NCI-H1436 treated with DMSO at 0.1 percent for 48 hours (cell line): ENCODE data around the gene RHPN2.
"Not testable (repeated sequence)": the region's sequence is repeated elsewhere in the genome, so short reads cannot be mapped to it uniquely, and the experiment has no call there.

Experiments
- DNase-seq: peaks from one replicate; lab custom pipeline; 2025; lab: John Stamatoyannopoulos, UW

RHPN2 gene

DNA sequence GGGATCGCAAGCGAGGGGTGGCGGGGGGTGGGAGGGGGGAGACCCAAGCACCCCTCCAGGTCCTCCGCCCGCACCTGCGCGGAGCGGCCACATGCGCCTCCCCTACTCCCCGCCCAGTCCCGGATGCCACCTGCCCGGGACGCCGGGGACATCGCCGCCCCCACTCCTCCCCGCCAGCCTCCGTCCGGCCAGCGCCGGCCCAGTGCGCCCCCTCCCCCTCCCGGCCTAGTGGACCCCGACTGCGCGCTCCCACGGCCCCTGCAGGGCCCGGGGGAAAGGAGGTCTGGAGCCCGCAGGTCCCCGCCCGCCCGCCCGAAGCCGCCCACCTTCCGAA is 263 bp downstream of the RHPN2 start:
- DNase-seq: no peak

DNA sequence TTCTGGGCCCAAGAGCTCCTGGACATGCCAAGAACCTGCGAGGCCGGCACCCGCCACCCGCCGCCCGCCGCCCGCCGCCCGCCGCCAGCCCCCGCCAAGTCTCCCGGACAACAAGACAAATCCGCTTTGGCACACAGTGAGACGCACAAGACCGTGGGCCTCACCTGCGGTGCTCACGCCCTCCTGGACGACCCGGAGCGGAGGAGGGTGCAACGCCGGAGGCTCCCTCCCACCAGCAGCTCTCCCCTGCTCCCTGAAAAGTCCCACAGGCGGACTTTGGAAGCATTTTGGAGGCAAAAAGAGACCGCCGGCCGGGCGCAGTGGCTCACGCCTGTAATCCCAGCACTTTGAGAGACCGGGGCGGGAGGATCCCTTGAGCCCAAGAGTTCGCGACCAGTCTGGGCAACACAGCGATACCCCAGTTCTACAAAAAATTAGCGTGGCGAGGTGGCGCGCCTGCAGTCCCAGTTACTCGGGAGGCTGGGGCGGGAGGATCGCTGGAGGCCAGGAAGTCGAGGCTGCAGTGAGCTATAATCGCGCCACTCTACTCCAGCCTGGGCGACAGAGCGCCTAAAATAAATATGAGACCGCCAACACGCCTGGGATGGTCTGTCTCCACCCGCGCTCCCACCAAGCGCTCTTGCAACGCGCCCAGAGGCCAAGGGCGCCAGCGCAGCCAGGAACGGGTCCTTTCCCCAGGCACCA is 783 bp downstream of the RHPN2 start:
- DNase-seq: no peak

- DNase-seq: no peak
Measured at GRCh38 chr19:33063356-33063752, 1.3 kb downstream of the RHPN2 start.

DNA sequence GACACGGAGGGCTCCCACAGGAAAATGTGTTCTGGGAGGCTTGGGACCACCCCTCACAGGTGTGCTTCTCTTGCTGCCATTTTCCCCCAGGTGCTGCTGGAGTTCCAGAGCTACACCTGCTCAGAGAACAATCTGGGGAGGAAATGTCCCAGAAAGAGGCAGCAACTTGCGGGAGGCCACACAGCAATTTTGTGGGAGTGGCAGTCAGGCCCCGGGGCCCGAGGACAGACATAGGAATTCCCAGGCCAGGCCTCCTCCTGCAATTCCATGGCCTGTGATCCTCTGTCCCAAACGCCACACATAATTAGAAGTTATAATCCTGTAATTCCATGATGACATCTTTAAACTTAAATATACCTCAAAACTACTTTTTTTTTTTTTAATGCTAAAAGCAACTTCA is 1.8 kb downstream of the RHPN2 start:
- DNase-seq: no peak

DNA sequence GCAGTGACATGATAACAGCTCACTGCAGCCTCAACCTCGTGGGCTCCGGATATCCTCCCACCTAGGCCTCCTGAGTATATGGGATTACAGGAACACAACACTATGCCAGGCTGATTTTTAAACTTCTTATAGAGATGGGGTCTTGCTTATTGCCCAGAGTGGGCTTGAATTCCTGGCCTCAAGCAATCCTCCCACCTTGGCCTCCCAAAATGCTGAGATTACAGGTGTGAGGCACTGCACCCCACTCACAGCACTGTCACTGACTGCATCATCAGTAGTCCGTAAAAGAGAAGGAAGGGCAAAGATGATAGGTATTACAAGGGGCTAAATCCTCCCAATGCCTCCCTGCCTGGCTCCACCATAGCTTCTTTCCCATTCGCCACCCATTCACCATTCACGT is 4.1 kb downstream of the RHPN2 start:
- no peak for DNase-seq

DNA sequence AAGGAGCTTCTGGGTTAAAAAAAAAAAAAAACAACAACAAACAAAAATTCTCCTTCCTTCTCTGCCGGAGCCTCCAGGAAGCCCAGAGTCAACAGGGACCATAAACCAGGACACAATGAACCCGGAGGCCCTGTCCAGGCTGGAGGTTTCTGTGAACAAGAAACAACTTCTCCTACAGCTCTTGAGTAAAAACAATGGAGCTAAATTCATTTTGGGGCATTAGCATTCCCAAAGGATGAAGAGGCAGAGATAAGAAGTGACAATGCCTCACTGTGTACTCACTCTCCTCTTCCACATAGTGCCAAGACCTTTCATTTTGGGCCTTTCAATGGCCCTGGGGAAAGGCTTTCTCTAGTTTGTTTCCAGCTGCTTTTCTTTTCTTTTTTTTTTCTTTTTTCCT is 9.0 kb downstream of the RHPN2 start:
- no peak for DNase-seq

DNA sequence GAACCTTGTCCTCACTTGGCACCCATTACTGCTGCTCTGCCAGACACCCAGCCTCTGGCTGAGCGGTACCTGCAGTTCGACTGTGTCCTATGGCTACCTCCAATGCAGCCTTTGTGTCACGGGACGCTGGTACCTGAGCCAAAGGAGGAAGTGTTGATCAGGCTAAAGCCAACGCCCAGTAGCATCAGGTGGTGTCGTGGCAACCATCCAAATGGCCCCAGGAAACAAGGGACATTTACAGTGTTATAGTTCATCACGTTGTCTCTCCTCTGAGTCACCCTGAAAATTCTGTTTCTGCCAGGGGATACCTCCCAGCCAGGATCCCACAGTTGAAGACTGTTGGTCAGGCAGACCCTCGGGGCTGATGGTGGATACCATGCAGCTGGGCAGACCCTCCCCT is 10.1 kb downstream of the RHPN2 start:
- DNase-seq: no peak

- DNase-seq: no peak
Measured at GRCh38 chr19:33052352-33052972, 12.2 kb downstream of the RHPN2 start.

DNA sequence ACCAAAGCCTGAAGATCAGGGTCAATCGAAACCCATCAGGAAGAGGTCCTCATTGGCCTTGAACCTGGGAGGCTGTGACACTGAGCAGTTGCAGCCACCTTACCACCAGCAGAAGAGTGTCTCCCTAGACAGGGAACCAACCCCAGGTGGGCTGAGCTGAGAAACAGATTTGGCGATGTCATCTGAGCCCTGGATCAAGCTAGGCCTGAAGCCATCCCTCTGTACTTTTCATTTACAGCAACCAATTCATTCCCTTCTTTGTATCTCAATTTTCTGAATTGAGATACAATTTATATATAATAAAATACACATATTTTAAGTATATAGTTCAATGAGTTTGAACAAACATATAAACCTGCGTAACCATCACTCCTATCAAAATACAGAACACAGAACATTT is 14.6 kb downstream of the RHPN2 start:
- DNase-seq: no peak

DNA sequence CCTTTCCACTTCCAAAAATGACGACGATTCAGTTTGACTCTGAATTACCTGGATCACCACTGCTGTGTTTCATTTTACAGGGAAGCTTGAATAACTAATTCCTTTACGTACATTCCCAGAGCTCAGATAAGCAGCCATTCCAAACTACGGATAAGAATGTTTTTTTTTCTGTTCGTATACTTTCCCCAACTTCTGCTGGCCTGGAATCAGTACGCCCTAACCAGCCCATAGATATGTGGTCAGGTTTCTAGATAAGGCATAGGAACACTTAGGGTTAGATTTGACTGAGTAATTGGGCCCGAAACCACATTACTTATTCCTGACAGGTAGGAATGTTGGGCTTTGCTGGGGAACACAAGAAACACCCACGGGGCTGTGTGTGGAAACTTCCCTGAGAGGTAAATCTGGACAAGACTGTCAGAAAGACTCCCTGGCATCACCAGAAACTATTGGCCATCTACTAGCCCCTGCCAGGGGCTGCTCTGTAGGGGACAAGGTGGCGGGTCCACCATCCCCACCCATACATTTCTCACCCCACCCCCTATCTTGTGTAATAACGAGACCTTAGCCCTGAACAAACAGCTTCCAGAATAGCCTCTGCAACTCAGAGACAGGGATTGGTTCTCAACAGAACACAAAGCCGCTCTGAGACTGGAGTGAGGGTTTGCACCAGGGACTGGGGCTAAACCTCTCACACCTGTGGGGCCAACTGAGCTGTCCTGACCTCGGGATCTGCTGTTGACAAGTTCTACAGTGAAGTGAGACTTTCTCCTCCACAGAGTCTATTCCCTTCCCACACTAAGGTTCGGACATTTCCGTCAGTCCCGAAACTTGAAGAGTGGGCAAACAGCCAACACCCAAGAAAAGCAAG is 15.6 kb downstream of the RHPN2 start:
- no peak for DNase-seq

DNA sequence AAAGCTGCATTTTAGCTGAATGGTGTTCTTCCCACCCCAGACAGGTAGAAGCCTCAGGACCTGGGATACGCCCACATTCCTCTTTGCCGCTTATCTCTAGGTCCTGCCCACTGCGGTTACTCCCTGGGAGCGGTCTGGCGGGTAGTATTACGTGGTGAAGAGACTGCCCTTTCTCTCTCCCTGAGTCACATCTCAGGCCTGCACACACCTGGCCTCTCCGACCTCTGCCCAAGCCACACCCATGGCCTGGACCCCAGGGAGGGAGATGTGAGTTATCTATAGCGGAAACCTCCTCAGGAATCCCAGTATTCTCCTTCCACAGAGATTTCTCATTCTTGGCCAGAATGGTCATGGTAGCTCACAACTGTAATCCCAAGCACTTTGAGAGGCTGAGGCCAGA is 17.3 kb downstream of the RHPN2 start:
- DNase-seq: no peak

DNA sequence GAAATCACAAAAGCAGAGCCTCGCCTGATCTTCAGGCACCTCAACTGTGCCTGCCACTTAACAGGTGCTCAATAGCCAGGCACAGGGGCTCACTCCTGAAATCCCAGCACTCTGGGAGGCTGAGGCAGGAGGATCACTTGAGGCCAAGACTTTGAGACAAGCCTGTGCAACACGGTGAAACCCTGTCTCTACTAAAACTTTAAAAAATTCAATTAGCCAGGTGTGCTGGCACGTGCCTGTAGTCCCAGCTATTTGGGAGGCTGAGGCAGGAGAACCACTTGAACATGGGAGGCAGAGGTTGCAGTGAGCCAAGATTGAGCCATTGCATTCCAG is 22.9 kb downstream of the RHPN2 start:
- DNase-seq: not testable (repeated sequence)

GRCh38 chr19:33040994-33041827 is 23.5 kb downstream of the RHPN2 start:
- no peak for DNase-seq

- DNase-seq: no peak
Measured at GRCh38 chr19:33039815-33040214, 24.9 kb downstream of the RHPN2 start.

DNA sequence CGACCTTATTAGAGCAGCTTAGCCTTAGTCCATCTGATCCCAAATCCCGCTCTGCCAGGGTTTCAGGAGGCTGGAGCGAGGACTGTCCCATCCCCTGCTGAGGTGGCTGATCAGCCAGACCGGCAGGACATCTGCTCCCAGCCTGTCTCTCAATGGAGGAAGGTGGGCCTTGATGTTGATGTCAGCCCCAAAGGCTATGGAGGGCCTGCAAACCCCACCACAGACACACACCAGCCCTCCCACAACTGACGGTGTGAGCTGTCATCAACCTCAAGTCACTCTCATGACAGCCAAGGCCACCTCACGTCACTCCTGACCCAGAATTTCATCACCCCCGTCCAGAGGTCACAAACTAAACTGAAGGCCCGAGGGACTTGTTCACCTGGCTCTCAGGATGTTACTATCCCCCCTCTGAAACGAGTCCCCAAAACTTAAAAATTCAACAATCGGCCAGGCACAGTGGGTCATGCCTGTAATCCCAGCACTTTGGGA is 25.5 kb downstream of the RHPN2 start:
- DNase-seq: no peak

DNA sequence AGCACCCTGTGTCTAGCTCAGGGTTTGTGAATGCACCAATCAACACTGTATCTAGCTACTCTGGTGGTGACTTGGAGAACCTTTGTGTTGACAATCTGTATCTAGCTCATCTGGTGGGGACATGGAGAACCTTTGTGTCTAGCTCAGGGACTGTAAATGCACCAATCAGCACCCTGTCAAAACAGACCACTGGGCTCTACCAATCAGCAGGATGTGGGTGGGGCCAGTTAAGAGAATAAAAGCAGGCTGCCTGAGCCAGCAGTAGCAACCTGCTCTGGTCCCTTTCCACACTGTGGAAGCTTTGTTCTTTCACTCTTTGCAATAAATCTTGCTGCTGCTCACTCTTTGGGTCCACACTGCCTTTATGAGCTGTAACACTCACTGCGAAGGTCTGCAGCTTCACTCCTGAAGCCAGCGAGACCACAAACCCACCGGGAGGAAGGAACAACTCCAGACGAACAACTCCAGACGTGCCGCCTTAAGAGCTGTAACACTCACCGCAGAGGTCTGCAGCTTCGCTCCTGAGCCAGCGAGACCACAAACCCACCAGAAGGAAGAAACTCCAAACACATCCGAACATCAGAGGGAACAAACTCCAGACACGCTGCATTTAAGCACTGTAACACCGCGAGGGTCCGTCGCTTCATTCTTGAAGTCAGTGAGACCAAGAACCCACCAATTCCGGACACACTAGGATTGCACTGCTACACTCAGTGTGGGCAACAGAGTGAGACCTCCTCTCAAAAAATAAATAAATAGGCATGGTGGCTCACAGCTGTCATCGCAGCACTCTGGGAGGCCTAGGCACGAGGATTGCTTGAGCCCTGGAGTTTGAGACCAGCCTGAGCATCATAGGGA is 27.3 kb downstream of the RHPN2 start:
- DNase-seq: peak; percentile 0

DNA sequence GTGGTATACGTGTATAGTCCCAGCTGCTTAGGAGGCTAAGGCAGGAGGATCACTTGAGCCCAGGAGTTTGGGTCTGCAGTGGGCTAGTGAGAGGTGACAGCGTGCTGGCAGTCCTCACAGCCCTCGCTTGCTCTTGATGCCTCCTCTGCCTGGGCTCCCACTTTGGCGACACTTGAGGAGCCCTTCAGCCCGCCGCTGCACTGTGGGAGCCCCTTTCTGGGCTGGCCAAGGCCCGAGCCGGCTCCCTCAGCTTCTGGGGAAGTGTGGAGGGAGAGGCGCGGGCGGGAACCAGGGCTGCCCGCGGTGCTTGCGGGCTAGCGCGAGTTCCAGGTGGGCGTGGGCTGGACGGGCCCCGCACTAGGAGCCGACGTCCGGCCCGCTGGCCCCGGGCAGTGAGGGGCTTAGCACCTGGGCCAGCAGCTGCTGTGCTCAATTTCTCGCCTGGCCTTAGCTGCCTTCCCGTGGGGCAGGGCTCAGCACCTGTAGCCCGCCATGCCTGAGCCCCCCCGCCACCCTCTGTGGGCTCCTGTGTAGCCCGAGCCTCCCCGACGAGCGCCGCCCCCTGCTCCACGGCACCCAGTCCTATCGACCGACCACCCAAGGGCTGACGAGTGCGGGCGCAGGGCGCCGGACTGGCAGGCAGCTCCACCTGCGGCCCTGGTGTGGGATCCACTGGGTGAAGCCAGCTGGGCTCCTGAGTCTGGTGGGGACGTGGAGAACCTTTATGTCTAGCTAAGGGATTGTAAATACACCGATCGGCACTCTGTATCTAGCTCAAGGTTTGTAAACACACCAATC is 28.1 kb downstream of the RHPN2 start:
- not testable (repeated sequence) for DNase-seq

DNA sequence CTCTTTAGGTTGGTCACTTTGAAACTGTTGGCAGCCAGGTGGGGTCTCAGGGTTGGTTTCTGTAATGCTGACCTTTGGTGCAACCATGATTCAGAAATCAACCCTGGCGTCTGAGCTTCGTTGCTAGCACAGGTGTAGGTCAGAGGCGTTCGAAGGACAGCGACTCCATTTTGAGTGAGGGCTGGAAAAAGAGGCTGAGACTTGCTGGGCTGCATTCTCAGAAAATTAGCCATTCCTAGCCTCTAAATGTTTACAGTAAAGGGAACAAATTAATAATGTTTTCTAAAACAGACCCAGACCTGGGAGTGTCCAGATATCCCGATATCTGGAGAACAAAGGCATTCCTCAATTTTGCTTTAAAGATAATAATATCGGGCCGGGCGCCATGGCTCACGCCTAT is 29.2 kb downstream of the RHPN2 start:
- no peak for DNase-seq

DNA sequence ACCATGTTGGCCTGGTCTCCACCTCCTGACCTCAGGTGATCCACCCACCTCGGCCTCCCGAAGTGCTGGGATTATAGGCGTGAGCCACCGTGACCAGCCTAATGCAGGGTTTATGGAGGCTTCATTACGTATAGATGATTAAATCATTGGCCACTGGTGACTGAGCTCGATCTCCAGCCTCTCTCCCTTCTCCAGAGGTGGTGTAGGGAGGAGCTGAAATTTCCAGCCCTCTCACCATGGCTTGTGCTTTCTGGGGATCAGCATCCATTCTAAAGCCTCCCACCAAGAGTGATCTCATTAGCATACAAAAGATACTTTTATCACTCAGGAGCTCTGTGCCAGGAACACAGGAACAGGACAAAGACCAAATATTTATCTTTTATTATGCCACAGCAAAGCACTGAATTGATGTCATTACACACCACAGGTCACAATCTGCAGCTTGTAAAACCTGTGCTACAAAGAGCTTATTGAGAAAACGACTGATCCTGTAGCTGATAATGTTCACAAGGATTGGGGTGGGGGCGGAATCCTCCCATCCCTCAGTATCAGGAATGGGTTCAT is 32.4 kb downstream of the RHPN2 start:
- no peak for DNase-seq

DNA sequence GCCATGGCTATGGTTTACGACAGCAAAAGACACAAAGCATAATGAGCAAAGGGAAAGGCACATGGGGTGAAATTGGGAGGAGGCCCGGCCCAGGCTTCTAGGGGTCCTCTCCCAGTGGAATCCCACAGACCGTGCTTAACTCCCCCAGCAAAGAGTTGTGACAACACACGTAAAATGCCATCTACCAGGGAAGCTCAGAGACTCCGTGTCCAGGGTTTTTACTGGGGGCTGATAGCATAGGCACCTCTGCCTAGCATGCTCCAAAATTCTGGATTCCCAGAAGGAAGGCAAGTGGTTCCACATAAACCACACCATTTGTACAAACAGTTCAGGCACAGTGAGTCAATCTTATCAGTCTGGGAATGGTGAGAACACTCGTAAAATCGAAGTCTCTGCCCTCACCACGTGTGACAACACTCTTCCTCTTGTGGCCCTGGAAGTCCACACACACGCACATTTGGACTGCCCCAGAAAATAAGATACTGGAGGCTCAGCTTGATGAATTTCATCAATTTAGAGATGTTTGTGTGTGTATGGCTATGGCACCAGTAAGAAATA is 34.9 kb downstream of the RHPN2 start:
- DNase-seq: no peak
